Activated CD4-positive, alpha-beta T cell treated with anti-CD3 and anti-CD28 coated beads, Interleukin-2, amount 50 U/mL, for 24 hours (primary cell): Measurements from ENCODE around the gene ZYG11B.
"Not testable (repeated sequence)": the region's sequence is repeated elsewhere in the genome, so short reads cannot be mapped to it uniquely, and the experiment has no call there.

ENCODE experiments used
- DNase-seq, 2 donors: peaks; one replicate each; pipeline ENCODE4 v3.0.0-alpha.2; 2020; ENCODE audit warnings: low read depth in 1 of 2, low spot score in 1 of 2

Gene ZYG11B

GRCh38 chr1:52842643-52843310 lies 116.5 kb downstream of the ZYG11B start, which contains the start of gene ZYG11A:
Gene ZYG11A, plus strand, starts transcription at chr1:52842760. Its CDS starts 124 bp downstream, at chr1:52842884.
- peak; percentile 41 to 43 for DNase-seq

DNA sequence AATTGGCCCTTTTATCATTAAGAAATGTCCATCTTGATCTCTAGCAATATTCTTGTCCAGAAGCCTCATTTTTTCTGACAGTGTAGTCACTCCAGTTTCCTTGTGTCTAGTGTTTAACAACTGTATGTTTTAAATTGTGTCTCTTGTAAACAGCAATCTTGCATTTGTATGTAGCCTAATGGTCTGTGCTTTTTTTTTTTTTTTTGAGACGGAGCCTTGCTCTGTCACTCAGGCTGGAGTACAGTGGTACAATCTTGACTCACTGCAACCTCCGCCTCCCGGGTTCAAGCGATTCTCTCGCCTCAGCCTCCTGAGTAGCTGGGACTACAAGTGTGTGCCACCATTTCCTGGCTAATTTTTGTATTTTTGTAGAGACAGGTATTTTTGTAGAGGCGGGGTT lies 118.9 kb downstream of the ZYG11B start:
- not testable (repeated sequence) for DNase-seq

- DNase-seq = no peak
These were observed 122.2 kb downstream of the ZYG11B start for GRCh38 chr1:52848423-52848822.

GRCh38 chr1:52850951-52851350 lies 124.7 kb downstream of the ZYG11B start:
- DNase-seq = no peak

GRCh38 chr1:52852854-52853253 lies 126.6 kb downstream of the ZYG11B start:
- DNase-seq = no peak

GRCh38 chr1:52855584-52855983 lies 129.3 kb downstream of the ZYG11B start:
- no peak for DNase-seq

- no peak for DNase-seq
These were observed 129.8 kb downstream of the ZYG11B start for GRCh38 chr1:52856026-52856425.

GRCh38 chr1:52857443-52857842 lies 131.2 kb downstream of the ZYG11B start:
- DNase-seq = no peak

- DNase-seq = no peak
These were observed 136.6 kb downstream of the ZYG11B start for GRCh38 chr1:52862666-52863458.

DNA sequence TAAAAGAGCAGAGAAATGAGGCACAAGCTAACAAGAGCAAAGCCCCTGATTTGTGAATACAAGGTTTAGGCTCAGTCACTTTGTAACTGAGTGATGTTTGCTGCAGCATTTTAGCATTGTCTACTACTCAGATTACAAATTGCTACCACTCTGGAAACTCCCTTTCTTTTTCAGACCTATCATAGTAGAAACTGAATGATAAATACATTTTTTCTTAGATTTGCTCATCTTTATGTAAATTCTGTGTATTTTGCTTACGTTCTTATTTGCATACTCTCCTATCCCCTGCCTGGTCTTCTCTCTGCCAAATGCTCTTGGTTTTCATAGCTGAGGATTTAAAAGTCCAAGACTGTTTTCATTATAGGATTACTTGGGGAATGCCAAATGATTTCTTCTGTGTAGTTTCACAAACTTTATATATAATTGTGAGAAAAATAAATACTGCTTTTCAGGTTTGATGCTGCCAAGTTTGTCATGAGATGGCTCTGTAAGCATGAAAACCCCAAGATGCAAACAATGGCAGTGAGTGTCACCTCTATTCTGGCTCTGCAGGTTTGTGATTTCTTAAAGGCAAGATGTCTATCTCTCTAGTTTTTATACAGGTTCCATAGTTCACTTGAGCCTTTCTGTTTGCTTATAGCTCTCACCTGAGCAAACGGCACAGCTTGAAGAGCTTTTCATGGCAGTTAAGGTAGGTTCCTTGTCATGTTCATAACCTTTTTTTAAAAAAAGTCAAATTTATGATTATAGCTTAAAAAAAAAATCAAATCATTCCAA lies 141.0 kb downstream of the ZYG11B start:
- no peak for DNase-seq

GRCh38 chr1:52869727-52870126 lies 143.5 kb downstream of the ZYG11B start:
- DNase-seq = not testable (repeated sequence)

DNA sequence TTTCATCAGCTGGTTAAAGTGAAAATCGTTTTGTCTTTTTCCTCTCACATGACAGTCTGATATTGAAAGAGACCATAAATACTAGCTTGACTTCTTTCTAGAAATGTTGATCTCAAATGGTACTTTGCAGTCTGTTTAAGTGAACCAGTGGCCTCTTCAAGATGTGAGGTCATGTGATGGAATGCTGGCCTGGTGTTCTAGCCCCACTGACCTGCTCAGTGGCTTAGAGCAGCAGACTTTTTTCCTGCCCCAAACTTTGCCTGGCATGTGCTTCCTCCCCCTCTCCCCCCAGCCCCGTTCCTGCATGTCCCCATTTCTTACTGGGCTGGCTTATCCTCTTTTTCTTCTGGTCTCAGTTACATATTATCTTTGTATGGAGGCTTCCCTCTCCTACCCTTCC lies 150.6 kb downstream of the ZYG11B start:
- DNase-seq = no peak
